AG20443 (cell line): ENCODE data around the gene DNAJC16.

ENCODE experiments used
- DNase-seq: peaks from one replicate; pipeline ENCODE4 v3.0.0; 2012; ENCODE audit warnings: low spot score, mixed read lengths

DNAJC16 gene

DNA sequence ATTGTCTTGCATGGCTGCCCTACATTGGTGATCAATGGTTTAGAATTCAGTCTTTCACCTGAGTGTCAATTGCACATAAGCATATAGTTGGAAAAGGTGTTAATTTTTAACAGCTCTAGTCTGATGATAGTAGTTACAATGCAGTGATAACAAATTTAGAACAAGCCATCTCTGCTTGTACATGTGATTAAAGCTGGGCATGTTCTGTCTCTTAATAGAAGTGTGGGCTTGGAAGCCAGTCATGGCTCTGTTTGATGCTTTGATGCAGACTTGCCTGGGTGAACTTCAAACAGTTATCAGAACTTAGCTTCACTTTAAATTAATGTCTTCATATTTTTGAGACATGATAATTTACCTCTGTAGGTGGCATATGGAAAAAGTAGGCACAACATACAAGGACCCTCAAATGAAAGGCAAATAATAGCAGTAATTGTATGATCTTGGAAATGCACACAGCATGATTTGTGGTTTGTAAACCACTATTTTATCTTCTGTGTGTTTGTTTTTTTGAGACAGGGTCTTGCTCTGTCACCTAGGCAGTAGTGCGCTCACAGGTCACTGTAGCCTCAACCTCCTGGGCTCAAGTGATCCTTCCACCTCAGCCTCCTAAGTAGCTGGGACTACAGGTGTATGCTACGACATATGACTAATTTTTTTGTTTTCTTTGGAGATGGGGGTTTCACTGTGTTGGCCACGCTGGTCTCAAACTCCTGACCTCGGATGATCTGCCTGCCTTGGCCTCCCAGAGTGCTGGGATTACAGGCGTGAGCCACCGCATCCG, 94.4 kb downstream of the DNAJC16 start:
- DNase-seq = no peak

DNA sequence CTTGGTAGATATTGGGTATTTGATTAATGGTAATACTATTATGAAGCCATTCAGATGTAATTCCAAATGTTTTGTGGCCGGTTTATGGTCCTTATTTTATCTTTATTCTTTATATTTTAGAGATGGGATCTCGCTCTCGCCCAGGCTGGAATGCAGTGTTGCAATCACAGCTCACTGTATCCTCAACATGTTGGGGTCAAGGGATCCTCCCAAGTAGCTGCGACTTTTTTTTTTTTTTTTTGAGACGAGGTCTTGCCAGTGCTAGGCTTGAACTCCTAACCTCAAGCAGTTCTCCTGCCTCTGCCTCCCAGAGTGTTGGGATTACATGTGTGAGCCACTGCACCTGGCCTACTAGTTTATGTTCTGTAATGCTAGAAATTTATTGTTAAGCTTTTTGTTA, 95.3 kb downstream of the DNAJC16 start:
- DNase-seq = peak; percentile 25

DNA sequence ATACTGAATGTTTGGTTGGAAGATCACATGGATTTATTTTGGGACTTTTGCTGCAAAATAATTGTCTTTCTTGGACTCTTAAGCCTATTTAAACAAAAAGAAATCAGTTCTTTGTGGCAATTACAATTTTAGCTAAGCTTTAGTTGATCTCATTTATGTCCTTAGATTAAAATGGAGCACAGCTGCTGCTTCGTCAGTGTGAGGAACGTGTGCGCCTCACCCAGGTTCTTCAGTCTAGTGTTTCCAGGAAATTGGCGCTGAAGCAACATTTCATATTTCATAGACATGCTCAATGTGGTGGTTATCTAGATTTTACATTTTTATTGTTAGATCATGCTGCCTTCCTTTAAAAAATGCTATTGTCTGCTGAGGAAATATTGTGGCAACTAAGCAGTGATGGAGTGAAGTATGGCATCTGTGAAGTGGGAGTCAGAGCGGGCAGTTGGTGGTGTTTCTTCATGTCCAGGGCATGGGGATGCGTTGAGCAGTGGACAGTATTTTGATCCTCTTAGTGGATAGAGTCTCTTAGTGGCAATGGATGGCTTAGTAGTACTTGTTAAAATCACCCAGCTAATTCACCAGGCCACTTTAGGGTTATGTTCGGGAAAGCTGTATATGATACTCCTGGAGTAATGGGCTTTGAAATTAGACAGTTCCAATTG, 96.2 kb downstream of the DNAJC16 start:
- no peak for DNase-seq

DNA sequence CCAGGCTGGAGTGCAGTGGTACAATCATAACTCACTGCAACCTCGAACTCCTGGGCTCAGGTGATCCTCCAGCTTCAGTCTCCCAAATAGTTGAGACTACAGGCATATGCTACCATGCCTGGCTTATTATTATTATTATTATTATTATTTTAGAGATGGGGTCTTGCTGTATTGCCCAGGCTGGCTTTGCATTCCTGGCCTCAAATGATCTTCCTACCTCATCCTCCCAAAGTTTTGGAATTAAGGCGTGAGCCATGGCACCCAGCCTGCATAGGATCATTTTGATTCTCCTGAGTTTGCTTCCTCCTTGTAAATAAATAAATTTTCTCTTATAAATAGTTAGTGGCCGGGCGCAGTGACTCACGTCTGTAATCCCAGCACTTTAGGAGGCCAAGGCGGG, 96.8 kb downstream of the DNAJC16 start:
- DNase-seq = no peak

DNA sequence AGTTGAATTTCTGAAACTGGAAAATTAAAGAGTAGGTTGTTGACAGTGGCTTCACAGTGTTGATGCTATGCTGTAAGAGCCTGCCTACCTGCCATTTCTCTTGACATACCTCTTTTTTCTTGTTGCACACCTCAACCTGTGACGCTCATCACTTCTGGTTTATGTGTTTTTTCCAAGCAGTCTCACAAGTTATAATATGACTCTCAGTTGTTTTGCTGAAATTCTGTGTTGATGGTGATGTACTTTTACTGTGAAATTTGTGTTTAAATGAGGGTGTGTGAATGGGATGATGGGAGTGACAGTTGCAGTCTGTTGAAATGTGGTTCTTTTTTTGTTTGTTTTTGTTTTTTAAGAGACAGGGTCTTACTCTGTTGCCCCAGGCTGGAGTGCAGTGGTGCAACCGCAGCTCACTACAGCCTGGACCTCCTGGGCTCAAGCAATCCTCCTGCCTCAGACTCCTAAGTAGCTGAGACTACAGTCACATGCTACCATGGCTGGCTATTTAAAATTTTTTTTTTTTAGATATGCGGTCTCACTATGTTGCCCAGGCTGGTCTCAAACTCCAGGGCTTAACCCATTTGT, 97.6 kb downstream of the DNAJC16 start:
- no peak for DNase-seq

DNA sequence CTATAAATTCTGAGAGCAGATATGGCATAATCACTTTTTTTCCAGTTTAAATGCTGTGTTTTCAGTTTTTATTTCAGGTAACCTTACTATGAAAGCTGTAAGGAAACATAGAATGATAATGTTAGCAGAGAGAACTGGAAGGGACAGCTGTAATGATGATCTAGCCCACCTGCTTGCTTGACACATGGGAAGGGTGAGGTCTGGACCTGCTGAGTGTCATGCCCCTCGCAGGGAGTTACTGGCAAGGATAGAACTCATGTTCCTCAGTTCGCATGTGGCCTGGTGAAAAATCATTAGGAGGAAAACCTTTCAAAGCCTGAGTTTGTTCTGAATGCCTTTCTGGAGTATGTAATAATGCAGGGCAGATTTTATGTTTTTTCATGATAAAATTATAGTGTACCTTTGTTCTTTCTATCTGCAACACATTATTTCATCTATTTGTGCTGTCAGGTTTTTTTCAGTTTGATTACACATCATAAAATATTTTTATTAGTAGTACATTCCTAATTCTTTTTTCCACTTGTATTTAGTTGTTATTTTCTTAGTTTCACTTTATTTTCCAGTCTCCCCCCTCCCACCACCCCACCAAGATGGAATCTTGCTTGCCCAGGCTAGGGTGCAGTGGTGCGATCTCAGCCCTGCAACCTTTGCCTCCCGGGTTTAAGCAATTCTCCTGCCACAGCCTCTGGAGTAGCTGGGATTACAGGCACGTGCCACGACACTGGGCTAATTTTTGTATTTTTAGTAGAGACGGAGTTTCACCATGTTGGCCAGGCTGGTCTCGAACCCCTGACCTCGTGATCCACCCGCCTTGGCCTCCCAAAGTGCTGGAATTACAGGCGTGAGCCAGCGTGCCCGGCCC, 98.6 kb downstream of the DNAJC16 start:
- no peak for DNase-seq
